Brain pericyte (primary cell): Measurements from ENCODE around the gene HPN.
"Not testable (repeated sequence)": the region's sequence is repeated elsewhere in the genome, so short reads cannot be mapped to it uniquely, and the experiment has no call there.

Experiments used
- DNase-seq: peaks from one replicate; pipeline ENCODE4 v3.0.0-alpha.2; 2012; ENCODE audit warnings: low read depth, low spot score

HPN gene

GRCh38 chr19:35027851-35028599 is 13.5 kb upstream of the HPN start:
- DNase-seq, result no peak

- not testable (repeated sequence) for DNase-seq
These were observed 13.0 kb upstream of the HPN start for GRCh38 chr19:35028600-35028885.

GRCh38 chr19:35029275-35029736 is 12.2 kb upstream of the HPN start:
- DNase-seq, result not testable (repeated sequence)

- DNase-seq, result no peak
These were observed 11.7 kb upstream of the HPN start for GRCh38 chr19:35029737-35030256.

GRCh38 chr19:35030257-35031071 is 11.1 kb upstream of the HPN start, which contains the start of gene SCN1B:
TSS of gene SCN1B (plus strand) at chr19:35030470. CDS start at chr19:35030821, 351 bp downstream.
- no peak for DNase-seq

GRCh38 chr19:35031072-35031881 is 10.2 kb upstream of the HPN start:
- DNase-seq, result no peak

GRCh38 chr19:35032356-35032865 is 9.1 kb upstream of the HPN start:
- no peak for DNase-seq

- no peak for DNase-seq
These were observed 8.2 kb upstream of the HPN start for GRCh38 chr19:35033067-35034004.

- DNase-seq, result no peak
These were observed 7.5 kb upstream of the HPN start for GRCh38 chr19:35034005-35034502.

- no peak for DNase-seq
These were observed 6.7 kb upstream of the HPN start for GRCh38 chr19:35034588-35035382.

GRCh38 chr19:35037716-35038622 is 3.6 kb upstream of the HPN start:
- no peak for DNase-seq

- DNase-seq, result no peak
These were observed 2.7 kb upstream of the HPN start for GRCh38 chr19:35038623-35039512.

- no peak for DNase-seq
These were observed 1.4 kb upstream of the HPN start for GRCh38 chr19:35039881-35040825.

- DNase-seq, result no peak
These were observed 534 bp upstream of the HPN start for GRCh38 chr19:35040826-35041547.

- no peak for DNase-seq
These were observed 672 bp downstream of the HPN start for GRCh38 chr19:35042056-35042730.
